ENCODE data around the gene CCDC106.

- TF ChIP-seq CTCF (IDR thresholded peaks at IDR 0.05) (peak; percentile 84 to 93 (median 86)), POLR2A (IDR thresholded peaks at IDR 0.05) (no peak)
Observed at GRCh38 chr19:55632463-55632834, 15.6 kb upstream of the CCDC106 start.
